Lung (tissue), 16 donors: Measurements from ENCODE around the gene TYMS. TPM values are rescaled to one million over a fixed set of nuclear protein-coding genes. Genes with fewer than 3 reads are reported as not detected.

Experiments used
- ATAC-seq: fragments of 200-7000 bp; cut with Tn5 transposase; one replicate; pipeline ENCODE4 v1.9.1; 2020; ENCODE audit warnings: moderate number of reproducible peaks; ENCODE audit not compliant: insufficient read depth, low FRiP score
- DNase-seq, 3 donors: peaks; one replicate each; pipeline ENCODE4 v3.0.0-alpha.2; 2013 to 2017
- H3K27ac ChIP-seq, 2 donors: one replicate each; pipeline ENCODE4 v1.5.1; 2013; ENCODE audit warnings: mild to moderate bottlenecking in 2 of 2, moderate library complexity in 2 of 2, control low read depth in 1 of 2, inconsistent platforms in 1 of 2, low read depth in 1 of 2, low read length in 1 of 2
- H3K27me3 ChIP-seq, 3 donors: one replicate each; pipeline ENCODE4 v1.5.1; 2013; ENCODE audit warnings: low read length in 2 of 3; ENCODE audit not compliant: control insufficient read depth in 3 of 3, insufficient read depth in 3 of 3
- H3K36me3 ChIP-seq, 4 donors: one replicate each; pipeline ENCODE4 v1.5.1; 2013; ENCODE audit warnings: low read length in 4 of 4, mild to moderate bottlenecking in 1 of 4, moderate library complexity in 1 of 4; ENCODE audit not compliant: control insufficient read depth in 4 of 4, insufficient read depth in 4 of 4
- H3K4me1 ChIP-seq, 5 donors: one replicate each; pipeline ENCODE4 v1.5.1; 2013; ENCODE audit warnings: low read length in 5 of 5, mild to moderate bottlenecking in 2 of 5, moderate library complexity in 1 of 5; ENCODE audit not compliant: control insufficient read depth in 5 of 5, insufficient read depth in 5 of 5
- H3K4me3 ChIP-seq: one replicate; pipeline ENCODE4 v1.5.1; 2013; ENCODE audit warnings: mild to moderate bottlenecking, control low read depth, moderate library complexity
- H3K9ac ChIP-seq, 2 donors: one replicate each; pipeline ENCODE4 v1.5.1; 2013; ENCODE audit warnings: low read length in 2 of 2, control low read depth in 1 of 2; ENCODE audit not compliant: insufficient read depth in 1 of 2
- H3K9me3 ChIP-seq, 4 donors: one replicate each; pipeline ENCODE4 v1.5.1; 2013; ENCODE audit warnings: low read length in 3 of 4, mild to moderate bottlenecking in 1 of 4, moderate library complexity in 1 of 4; ENCODE audit not compliant: control insufficient read depth in 4 of 4, insufficient read depth in 3 of 4
- WGBS, 2 donors: extraction: QIAGEN DNeasy Blood & Tissue Kit; methylation state at CpG; one replicate each; pipeline ENCODE4 v1.1.7; 2013; 5-methylcytosine and 5-hydroxymethylcytosine counted together
- long read RNA-seq, 5 donors: transcript quantifications; one replicate each; lab custom pipeline, GENCODE V29; 2026
- polyA plus RNA-seq, 2 donors: library from polyadenylated mRNA; stranded (reverse); fragments of 200-250 nt; gene quantifications; one replicate each; pipeline ENCODE4 v1.2.1, GENCODE V29; 2013
- total RNA-seq, 2 donors: library from RNA; depleted of rRNA in 1 of 2; stranded (reverse); fragments of >200 nt in 1 of 2; gene quantifications; one replicate each; pipeline ENCODE4 v1.2.1, GENCODE V29; 2014 to 2021
- TF ChIP-seq, protein P1 (sequence below): IDR thresholded peaks from 2 replicates; pipeline ENCODE4 v1.5.1; 2012; ENCODE audit warnings: mild to moderate bottlenecking; ENCODE audit errors: control extremely low read depth, extremely low read depth
- donor health status: control.
- donor health status: control.
- donor health status: Bipolar disorder and iron deficiency.
- donor health status: healthy.
- donor health status: DM: yes; HTN: yes; CAD: no.

TYMS gene
- total RNA-seq, result 10 to 100 TPM in 1 of 2 donors, 1 to 10 TPM in 1; 7.6 to 23.4 TPM
- polyA plus RNA-seq, result 1 to 10 TPM; 5.8 to 8.9 TPM
- long read RNA-seq, donor 1, transcript TYMS-203 (7 exons, 1,662 nt), result major isoform, 49 of 78 reads
- long read RNA-seq, donor 1, partial matches to known transcripts, result 28 of 78 reads
- long read RNA-seq, donor 1, other reads (novel, unspliced or antisense), result 0 of 78 reads
- long read RNA-seq, donor 2, transcript TYMS-203 (7 exons, 1,662 nt), result major isoform, 18 of 39 reads
- long read RNA-seq, donor 2, partial matches to known transcripts, result 20 of 39 reads
- long read RNA-seq, donor 2, other reads (novel, unspliced or antisense), result 0 of 39 reads
- long read RNA-seq, donor 3, transcript TYMS-203 (7 exons, 1,662 nt), result major isoform, 22 of 67 reads
- long read RNA-seq, donor 3, partial matches to known transcripts, result 44 of 67 reads
- long read RNA-seq, donor 3, other reads (novel, unspliced or antisense), result 0 of 67 reads
- long read RNA-seq, donor 4, transcript TYMS-203 (7 exons, 1,662 nt), result major isoform, 31 of 51 reads
- long read RNA-seq, donor 4, partial matches to known transcripts, result 19 of 51 reads
- long read RNA-seq, donor 4, other reads (novel, unspliced or antisense), result 0 of 51 reads
- long read RNA-seq, donor 5, transcript TYMS-203 (7 exons, 1,662 nt), result major isoform, 69 of 208 reads
- long read RNA-seq, donor 5, partial matches to known transcripts, result 131 of 208 reads
- long read RNA-seq, donor 5, other reads (novel, unspliced or antisense), result 7 of 208 reads

DNA sequence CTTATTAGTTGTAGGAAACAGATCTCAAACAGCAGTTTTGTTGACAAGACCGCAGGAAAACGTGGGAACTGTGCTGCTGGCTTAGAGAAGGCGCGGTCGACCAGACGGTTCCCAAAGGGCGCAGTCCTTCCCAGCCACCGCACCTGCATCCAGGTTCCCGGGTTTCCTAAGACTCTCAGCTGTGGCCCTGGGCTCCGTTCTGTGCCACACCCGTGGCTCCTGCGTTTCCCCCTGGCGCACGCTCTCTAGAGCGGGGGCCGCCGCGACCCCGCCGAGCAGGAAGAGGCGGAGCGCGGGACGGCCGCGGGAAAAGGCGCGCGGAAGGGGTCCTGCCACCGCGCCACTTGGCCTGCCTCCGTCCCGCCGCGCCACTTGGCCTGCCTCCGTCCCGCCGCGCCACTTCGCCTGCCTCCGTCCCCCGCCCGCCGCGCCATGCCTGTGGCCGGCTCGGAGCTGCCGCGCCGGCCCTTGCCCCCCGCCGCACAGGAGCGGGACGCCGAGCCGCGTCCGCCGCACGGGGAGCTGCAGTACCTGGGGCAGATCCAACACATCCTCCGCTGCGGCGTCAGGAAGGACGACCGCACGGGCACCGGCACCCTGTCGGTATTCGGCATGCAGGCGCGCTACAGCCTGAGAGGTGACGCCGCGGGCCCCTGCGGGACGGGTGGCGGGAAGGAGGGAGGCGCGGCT, at the start of gene TYMS:
TSS of gene TYMS (plus strand) at position 343 of the 690 bp plus-strand sequence. CDS start at position 433, 90 bp downstream.
- TF ChIP-seq, protein P1, sequence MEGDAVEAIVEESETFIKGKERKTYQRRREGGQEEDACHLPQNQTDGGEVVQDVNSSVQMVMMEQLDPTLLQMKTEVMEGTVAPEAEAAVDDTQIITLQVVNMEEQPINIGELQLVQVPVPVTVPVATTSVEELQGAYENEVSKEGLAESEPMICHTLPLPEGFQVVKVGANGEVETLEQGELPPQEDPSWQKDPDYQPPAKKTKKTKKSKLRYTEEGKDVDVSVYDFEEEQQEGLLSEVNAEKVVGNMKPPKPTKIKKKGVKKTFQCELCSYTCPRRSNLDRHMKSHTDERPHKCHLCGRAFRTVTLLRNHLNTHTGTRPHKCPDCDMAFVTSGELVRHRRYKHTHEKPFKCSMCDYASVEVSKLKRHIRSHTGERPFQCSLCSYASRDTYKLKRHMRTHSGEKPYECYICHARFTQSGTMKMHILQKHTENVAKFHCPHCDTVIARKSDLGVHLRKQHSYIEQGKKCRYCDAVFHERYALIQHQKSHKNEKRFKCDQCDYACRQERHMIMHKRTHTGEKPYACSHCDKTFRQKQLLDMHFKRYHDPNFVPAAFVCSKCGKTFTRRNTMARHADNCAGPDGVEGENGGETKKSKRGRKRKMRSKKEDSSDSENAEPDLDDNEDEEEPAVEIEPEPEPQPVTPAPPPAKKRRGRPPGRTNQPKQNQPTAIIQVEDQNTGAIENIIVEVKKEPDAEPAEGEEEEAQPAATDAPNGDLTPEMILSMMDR, result no peak
- Histone ChIP-seq H3K27ac (no peak within 1 kb of the TSS), H3K9me3 (peaks cover 0 to 2% (median 0%) of the 10 kb centered on the region in 4 donors), H3K36me3 (peaks cover 0 to 19% (median 3%) of the 10 kb centered on the region in 4 donors), H3K4me1 (peaks cover 0 to 11% (median 0%) of the 10 kb centered on the region in 5 donors), H3K4me3 (peak within 1 kb of the TSS; percentile 63), H3K9ac (peak within 1 kb of the TSS in 1 of 2 donors; percentile 78), H3K27me3 (no peaks in the 10 kb centered on the region)
- peak; percentile 35 for ATAC-seq
- peak; percentile 76 to 84 (median 81) for DNase-seq
- 0% methylated on average over 63 to 79 of the region's 79 CpGs for WGBS, 2 donors

DNA sequence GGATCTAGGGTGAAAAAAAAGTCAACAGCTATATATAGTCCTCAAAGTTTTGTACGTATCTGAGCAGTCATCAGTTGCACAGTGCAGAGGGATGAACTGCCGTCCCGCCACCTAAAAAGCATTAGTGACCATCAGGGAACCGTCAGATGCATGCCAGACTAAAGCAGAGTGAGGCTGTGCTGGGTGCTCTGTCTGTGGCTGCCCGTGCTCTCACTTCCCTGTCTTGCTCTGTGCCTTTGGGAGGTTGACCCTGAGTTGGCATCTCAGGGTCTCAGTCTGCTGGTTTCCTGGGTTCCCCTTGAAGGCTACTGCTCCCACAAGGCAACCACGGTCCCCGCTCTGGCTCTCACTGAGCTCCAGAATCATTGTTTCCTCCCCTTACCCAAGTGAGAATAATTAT, 49.5 kb upstream of the TYMS start:
- H3K27me3 ChIP-seq, result no peaks in the 10 kb centered on the region
- no peak overlapping the region for H3K27ac ChIP-seq
- 87 to 94% methylated on average over 7 of the region's 7 CpGs for WGBS, 2 donors
- H3K9ac ChIP-seq, result no peak overlapping the region
- DNase-seq, result no peak
- H3K4me3 ChIP-seq, result no peak overlapping the region
- ATAC-seq, result no peak
- peaks cover 0 to 26% (median 5%) of the 10 kb centered on the region in 5 donors for H3K4me1 ChIP-seq
- no peaks in the 10 kb centered on the region for H3K9me3 ChIP-seq
- no peaks in the 10 kb centered on the region for H3K36me3 ChIP-seq
- TF ChIP-seq, protein P1, result no peak

DNA sequence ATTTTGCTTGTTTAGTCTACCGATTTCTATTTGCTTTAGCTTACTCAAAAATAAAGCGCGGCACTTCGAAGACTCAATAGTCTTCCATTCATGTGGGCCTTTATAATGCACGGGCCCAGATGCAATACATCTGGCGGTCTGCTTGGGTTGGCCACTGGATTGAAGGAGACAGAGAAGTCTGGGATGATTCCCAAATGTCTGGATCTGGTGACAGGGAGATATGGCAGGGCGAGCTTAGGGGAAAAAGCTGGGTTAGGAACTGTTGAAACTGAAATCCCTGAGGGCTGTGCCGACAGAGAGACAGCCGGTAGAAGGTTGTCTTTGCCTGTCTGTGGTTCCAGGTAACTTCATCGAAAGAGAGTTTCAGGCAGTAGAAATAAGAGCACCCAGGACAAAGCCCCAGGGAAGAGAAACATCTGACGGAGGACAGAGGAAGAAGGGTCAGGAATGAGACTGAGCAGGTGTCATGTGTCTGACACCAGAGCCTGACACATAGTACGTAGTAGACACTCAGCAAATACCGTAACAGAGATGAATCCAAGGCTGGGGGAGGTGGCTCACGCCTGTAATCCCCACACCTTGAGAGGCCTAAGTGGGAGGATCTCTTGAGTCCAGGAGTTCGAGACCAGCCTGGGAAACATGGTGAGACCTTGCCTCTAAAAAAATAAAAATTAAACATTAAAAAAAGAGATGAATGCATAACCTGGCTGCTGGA, 47.1 kb upstream of the TYMS start:
- TF ChIP-seq, protein P1, result no peak
- WGBS, 2 donors, result 83 to 85% methylated on average over 15 of the region's 15 CpGs
- no peak overlapping the region for H3K4me3 ChIP-seq
- no peaks in the 10 kb centered on the region for H3K9me3 ChIP-seq
- no peak overlapping the region for H3K9ac ChIP-seq
- no peaks in the 10 kb centered on the region for H3K36me3 ChIP-seq
- no peak overlapping the region for H3K27ac ChIP-seq
- ATAC-seq (no peak), DNase-seq (peak; percentile 90 to 93 (median 93))
- peaks cover 0 to 26% (median 5%) of the 10 kb centered on the region in 5 donors for H3K4me1 ChIP-seq
- no peaks in the 10 kb centered on the region for H3K27me3 ChIP-seq
